ENCODE results near the gene PKIB.

- TF ChIP-seq ZFP3 (CRISPR knock-in tag; IDR thresholded peaks at IDR 0.05) = no peak
- TF ChIP-seq, protein P1, sequence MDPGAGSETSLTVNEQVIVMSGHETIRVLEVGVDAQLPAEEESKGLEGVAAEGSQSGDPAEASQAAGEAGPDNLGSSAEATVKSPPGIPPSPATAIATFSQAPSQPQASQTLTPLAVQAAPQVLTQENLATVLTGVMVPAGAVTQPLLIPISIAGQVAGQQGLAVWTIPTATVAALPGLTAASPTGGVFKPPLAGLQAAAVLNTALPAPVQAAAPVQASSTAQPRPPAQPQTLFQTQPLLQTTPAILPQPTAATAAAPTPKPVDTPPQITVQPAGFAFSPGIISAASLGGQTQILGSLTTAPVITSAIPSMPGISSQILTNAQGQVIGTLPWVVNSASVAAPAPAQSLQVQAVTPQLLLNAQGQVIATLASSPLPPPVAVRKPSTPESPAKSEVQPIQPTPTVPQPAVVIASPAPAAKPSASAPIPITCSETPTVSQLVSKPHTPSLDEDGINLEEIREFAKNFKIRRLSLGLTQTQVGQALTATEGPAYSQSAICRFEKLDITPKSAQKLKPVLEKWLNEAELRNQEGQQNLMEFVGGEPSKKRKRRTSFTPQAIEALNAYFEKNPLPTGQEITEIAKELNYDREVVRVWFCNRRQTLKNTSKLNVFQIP (CRISPR knock-in tag; IDR thresholded peaks at IDR 0.05; ENCODE audit: borderline replicate concordance, low read depth) = no peak
- TF ChIP-seq PATZ1 (CRISPR knock-in tag; IDR thresholded peaks at IDR 0.05; ENCODE audit: borderline replicate concordance) = no peak
- no peak for TF ChIP-seq ZFP30 (CRISPR knock-in tag; IDR thresholded peaks at IDR 0.05)
- no peak for TF ChIP-seq RARB (CRISPR knock-in tag; IDR thresholded peaks at IDR 0.05)
- TF ChIP-seq, protein P2, sequence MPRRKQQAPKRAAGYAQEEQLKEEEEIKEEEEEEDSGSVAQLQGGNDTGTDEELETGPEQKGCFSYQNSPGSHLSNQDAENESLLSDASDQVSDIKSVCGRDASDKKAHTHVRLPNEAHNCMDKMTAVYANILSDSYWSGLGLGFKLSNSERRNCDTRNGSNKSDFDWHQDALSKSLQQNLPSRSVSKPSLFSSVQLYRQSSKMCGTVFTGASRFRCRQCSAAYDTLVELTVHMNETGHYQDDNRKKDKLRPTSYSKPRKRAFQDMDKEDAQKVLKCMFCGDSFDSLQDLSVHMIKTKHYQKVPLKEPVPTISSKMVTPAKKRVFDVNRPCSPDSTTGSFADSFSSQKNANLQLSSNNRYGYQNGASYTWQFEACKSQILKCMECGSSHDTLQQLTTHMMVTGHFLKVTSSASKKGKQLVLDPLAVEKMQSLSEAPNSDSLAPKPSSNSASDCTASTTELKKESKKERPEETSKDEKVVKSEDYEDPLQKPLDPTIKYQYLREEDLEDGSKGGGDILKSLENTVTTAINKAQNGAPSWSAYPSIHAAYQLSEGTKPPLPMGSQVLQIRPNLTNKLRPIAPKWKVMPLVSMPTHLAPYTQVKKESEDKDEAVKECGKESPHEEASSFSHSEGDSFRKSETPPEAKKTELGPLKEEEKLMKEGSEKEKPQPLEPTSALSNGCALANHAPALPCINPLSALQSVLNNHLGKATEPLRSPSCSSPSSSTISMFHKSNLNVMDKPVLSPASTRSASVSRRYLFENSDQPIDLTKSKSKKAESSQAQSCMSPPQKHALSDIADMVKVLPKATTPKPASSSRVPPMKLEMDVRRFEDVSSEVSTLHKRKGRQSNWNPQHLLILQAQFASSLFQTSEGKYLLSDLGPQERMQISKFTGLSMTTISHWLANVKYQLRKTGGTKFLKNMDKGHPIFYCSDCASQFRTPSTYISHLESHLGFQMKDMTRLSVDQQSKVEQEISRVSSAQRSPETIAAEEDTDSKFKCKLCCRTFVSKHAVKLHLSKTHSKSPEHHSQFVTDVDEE (CRISPR knock-in tag; IDR thresholded peaks at IDR 0.05) = no peak
- no peak for TF ChIP-seq ZNF70 (CRISPR knock-in tag; IDR thresholded peaks at IDR 0.05)
- TF ChIP-seq TOX (CRISPR knock-in tag; IDR thresholded peaks at IDR 0.05; ENCODE audit: borderline replicate concordance) = no peak
- TF ChIP-seq GLIS3 (CRISPR knock-in tag; IDR thresholded peaks at IDR 0.05) = no peak
These were observed 29.5 kb upstream of the PKIB start for GRCh38 chr6:122580737-122581136.
